NCI-H1417 (cell line): Measurements from ENCODE around the gene GADD45B.

ENCODE experiments used
- DNase-seq, 3 experiments: peaks; one replicate each; lab custom pipeline; 2025; lab: John Stamatoyannopoulos, UW

Gene GADD45B, protein sequence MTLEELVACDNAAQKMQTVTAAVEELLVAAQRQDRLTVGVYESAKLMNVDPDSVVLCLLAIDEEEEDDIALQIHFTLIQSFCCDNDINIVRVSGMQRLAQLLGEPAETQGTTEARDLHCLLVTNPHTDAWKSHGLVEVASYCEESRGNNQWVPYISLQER

GRCh38 chr19:2475702-2476450 is at the start of gene GADD45B:
TSS of gene GADD45B (plus strand) at chr19:2476127. CDS start at chr19:2476359, 232 bp downstream.
- DNase-seq, result peak; percentile 96 to 99 (median 98)

- peak in 2 of 3 experiments; percentile 49 to 81 for DNase-seq
Measured at GRCh38 chr19:2426611-2427428, 49.1 kb upstream of the GADD45B start.

- DNase-seq, result peak; percentile 99 to 100 (median 99)
Measured at GRCh38 chr19:2427429-2428320, 48.3 kb upstream of the GADD45B start, which contains the start of gene TIMM13. TSS of gene TIMM13 (minus strand) at chr19:2427586. CDS start at chr19:2427533, 53 bp downstream.

GRCh38 chr19:2428321-2428690 is 47.6 kb upstream of the GADD45B start:
- peak; percentile 51 to 77 (median 62) for DNase-seq

- DNase-seq, result no peak
Measured at GRCh38 chr19:2428756-2429711, 46.9 kb upstream of the GADD45B start.

GRCh38 chr19:2429917-2430535 is 45.9 kb upstream of the GADD45B start:
- DNase-seq, result no peak

DNA sequence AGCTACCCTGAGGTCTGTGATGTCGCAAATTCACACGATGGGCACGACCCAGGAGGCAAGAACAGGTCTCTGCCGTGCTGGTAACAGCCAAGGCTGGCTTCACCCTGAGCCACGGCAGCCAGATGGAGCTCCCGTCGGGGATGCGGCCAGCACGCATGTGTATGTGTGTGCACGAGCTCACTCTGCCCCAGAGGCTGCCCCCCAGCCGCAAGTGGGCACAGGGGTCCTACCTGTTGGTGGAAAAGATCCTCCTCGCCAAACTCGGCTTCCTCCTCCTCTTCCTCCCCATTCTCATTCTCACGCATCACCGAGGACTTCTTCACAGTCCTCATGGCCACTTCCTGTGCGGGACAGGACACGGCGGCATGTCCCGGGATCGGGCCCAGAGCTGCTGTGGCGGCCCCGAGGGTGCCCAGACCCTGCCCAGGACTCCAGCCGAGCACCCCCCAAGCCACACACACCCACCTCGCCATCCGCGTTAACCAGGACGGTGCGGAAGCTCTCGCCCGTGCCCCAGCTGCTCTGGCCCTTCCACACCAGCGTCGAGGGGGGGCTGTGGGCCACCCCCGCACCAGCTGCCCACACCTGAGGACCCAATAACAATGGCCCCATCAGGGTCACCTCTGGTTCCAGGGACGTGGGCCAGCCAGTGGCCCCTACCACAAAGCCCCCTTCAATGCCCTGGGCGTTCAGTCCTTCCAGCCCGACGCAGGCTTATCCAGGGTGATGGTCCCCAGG is 44.4 kb upstream of the GADD45B start:
- no peak for DNase-seq

DNA sequence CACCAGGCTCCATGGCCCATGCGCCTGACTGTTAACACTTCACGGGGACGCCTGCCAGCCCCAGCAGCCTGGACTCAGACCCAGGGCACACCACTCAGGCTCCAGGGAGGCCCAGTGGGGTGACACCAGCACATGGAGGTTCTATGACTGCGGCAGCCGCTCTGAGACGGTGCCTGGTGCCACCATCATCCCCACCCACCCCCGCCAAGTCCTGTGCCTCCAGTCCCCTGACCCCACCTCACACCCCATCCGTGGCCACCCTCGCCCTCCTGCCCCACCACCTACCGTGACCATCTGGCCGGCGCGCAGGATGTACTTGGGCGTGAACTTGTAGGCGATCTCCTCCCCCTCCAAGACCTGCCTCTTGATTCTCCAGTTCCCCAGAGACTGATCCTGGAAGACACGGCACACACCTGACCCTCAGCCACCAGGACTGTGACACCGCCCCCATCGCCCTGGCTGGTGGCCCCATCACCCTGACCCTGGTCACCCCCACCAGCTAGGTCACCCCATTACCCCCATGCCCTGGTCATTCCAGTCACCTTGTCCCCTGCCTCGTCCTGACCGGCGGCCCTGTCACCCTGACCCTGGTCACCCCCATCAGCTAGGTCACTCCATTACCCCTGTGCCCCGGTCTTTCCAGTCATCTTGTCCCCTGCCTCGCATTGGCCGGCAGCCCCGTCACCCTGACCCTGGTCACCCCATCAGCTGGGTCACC is 43.6 kb upstream of the GADD45B start:
- no peak for DNase-seq

- no peak for DNase-seq
Measured at GRCh38 chr19:2433854-2434253, 42.1 kb upstream of the GADD45B start.

DNA sequence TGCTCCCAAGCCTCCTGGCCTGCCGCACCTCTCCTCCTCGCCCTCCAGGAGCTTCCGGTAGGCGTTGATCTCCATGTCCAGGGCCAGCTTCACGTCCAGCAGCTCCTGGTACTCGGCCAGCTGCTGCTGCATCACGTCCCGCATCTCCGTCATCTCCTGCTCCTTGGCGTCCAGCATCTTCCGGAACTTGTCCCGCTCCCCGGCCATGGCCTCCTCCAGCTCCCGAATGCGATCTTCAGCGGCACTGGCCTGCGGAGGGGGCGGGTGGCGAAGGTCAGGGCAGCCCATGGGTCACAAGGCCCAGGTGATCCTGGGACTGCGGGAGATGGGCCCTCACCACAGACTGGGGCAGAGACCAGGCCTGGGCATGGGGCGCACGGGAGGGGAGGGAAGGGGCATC is 41.7 kb upstream of the GADD45B start:
- no peak for DNase-seq

GRCh38 chr19:2434721-2435265 is 41.1 kb upstream of the GADD45B start:
- no peak for DNase-seq

- DNase-seq, result no peak
Measured at GRCh38 chr19:2436384-2436783, 39.5 kb upstream of the GADD45B start.

DNA sequence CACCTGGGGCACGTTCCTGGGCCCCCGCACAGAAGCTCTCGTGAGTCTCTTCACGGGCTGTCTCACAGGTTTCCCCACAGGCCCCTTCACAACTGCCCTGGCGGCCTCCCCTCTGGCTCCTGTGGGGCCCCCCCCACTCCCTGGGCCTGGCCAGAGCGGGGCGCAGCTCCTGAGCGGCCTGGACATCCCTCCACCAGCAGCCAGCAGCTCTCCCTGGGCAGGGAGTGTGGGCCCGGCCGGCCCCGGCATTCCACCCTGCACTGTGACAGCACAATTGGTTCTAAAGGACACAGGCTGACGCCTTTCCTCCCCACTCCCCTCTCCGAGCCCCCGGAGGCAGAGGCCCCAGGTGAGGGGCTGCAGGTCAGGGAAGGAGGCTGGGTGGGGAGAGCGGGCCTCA is 39.0 kb upstream of the GADD45B start:
- no peak for DNase-seq

GRCh38 chr19:2438178-2438577 is 37.7 kb upstream of the GADD45B start:
- DNase-seq, result no peak

GRCh38 chr19:2440515-2440914 is 35.4 kb upstream of the GADD45B start:
- DNase-seq, result no peak

- DNase-seq, result no peak
Measured at GRCh38 chr19:2441096-2441752, 34.7 kb upstream of the GADD45B start.

DNA sequence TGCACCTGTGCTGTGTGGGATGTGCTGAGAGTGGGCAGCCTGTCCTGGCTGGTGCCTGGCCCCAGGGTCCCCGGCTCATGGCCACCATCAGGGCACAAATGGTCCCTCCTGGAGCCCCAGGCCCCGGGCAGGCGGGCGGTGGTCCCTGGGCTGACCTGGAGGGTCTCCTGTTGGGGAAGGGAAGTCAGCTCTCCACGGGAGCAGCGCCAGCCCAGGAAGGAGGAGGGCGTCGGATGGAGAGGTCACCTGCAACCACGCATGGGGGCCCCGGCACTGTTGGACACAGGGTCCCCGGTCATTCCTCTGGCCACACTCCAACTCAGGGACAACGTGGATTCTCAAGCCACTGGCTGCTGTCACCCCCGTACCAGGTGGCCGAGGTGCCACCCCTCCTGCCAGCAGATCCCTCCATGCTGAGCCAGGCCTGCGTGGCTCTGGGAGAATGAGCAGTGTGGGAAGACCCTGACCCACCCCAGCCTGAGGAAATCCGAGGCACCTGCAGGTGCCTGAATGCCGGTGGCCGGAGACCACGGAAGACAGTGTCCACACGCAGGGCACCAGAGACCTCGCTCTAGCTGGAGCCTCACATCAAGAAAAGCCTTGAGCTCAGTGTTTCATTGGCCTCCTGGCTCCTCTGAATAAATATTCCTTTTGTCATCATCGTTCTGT is 32.7 kb upstream of the GADD45B start:
- no peak for DNase-seq
